C4-2B (cell line): ENCODE results near the gene MPI.
A peak's percentile ranks its signal among the peaks of the same experiment; 100 is the strongest.

Experiments
- H3K27ac ChIP-seq: fragments of 450-650 bp; 2 replicates; pipeline ENCODE4 v1.5.1; 2017
- CTCF ChIP-seq: fragments of 450-650 bp; conservative IDR thresholded peaks from 2 replicates; pipeline ENCODE4 v1.5.1; 2017; ENCODE audit warnings: mild to moderate bottlenecking
- ZFX ChIP-seq: fragments of 450-650 bp; IDR thresholded peaks from 2 replicates; pipeline ENCODE4 v1.6.1; 2017

MPI gene

GRCh38 chr15:74902295-74903075 is 12.6 kb downstream of the MPI start:
- no peak for TF ChIP-seq ZFX
- TF ChIP-seq CTCF: no peak
- no peak overlapping the region for H3K27ac ChIP-seq

DNA sequence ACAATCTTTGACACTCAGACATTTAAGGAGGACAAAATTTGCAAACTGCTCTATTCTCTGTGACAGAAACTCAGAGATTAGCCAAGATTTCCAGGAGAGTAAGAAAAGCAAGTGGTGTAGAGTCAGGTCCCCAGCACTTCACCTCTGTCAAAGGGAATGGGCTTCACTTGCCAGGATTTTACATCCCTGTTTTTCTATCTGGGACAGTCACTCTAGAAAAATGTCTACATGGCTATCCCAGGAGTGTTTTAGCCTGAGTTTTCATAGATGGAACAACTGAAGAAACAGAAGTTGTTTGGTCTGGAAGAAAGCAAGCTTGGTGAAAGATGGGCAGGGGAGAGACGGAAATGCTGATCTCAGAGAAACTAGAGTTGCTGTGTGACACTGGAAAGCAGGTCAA is 13.8 kb downstream of the MPI start:
- no peak overlapping the region for H3K27ac ChIP-seq

GRCh38 chr15:74904190-74904805 is 14.5 kb downstream of the MPI start:
- no peak overlapping the region; the same call in 1 of the 2 replicates for H3K27ac ChIP-seq
- no peak for TF ChIP-seq ZFX
- TF ChIP-seq CTCF: no peak

More for the DNA sequence above, 13.8 kb downstream of the MPI start:
- TF ChIP-seq ZFX (no peak), CTCF (no peak)

DNA sequence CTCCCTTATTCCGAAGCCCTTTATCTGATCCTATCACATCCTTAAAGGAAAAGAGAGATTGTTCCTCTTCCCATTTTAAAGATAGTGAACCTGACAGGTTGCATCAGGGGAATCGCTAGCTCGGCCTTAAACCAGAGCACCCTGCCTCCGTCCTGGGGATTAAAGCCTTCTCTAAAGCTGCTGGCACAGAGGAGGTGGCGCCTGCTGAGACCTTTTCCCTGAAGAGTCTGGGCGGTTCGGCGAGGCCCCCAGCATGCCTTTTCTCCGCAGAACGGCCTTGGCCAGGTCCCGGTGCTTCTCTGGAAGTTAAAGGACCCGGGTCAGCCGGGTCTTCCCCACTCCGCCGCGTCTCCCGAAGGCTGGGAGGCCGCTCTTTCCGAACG is 16.2 kb downstream of the MPI start:
- TF ChIP-seq ZFX (no peak; the same call in 1 of the 2 replicates), CTCF (no peak)
- peak overlapping the region; percentile 97 for H3K27ac ChIP-seq

GRCh38 chr15:74906450-74907162 is 16.8 kb downstream of the MPI start, which contains the start of gene FAM219B:
TSS of gene FAM219B (minus strand) at chr15:74906851. CDS start at chr15:74906800, 51 bp downstream.
- peak within 1 kb of the TSS; percentile 97 for H3K27ac ChIP-seq
- peak; percentile 74 for TF ChIP-seq ZFX
- no peak for TF ChIP-seq CTCF

GRCh38 chr15:74907163-74907870 is 17.5 kb downstream of the MPI start:
- no peak for TF ChIP-seq ZFX
- TF ChIP-seq CTCF: no peak
- H3K27ac ChIP-seq: peak overlapping the region; percentile 97
